ENCODE results near the gene RPS15. TPM values are rescaled to one million over a fixed set of nuclear protein-coding genes. Genes with fewer than 3 reads are reported as not detected.

The RPS15 gene
- polyA plus RNA-seq, 12 donors = 661 to 1,382 (median 915) TPM; not detected in 1

GRCh38 chr19:1396768-1397679 lies 41.2 kb upstream of the RPS15 start:
- no peak for DNase-seq

- DNase-seq = no peak
Measured at GRCh38 chr19:1397838-1398237, 40.4 kb upstream of the RPS15 start.

- DNase-seq = no peak
Measured at GRCh38 chr19:1399079-1399478, 39.1 kb upstream of the RPS15 start.

- DNase-seq = no peak
Measured at GRCh38 chr19:1399745-1400144, 38.5 kb upstream of the RPS15 start.

GRCh38 chr19:1400281-1401137 lies 37.7 kb upstream of the RPS15 start:
- no peak for DNase-seq

GRCh38 chr19:1401138-1401888 lies 36.9 kb upstream of the RPS15 start, which contains the start of gene GAMT:
TSS of gene GAMT (minus strand) at chr19:1401542. CDS start at chr19:1401476, 66 bp downstream.
- DNase-seq = no peak

- no peak for DNase-seq
Measured at GRCh38 chr19:1401889-1402217, 36.3 kb upstream of the RPS15 start.

GRCh38 chr19:1402411-1403070 lies 35.7 kb upstream of the RPS15 start:
- no peak for DNase-seq

GRCh38 chr19:1406774-1407527 lies 31.2 kb upstream of the RPS15 start:
- DNase-seq = peak; percentile 99

- no peak for DNase-seq
Measured at GRCh38 chr19:1407528-1408299, 30.5 kb upstream of the RPS15 start, which contains the start of gene DAZAP1. TSS of gene DAZAP1 (plus strand) at chr19:1407586. CDS start at chr19:1407774, 188 bp downstream.

- DNase-seq = no peak
Measured at GRCh38 chr19:1408300-1409203, 29.6 kb upstream of the RPS15 start.

GRCh38 chr19:1409204-1410005 lies 28.8 kb upstream of the RPS15 start:
- no peak for DNase-seq

GRCh38 chr19:1410136-1410786 lies 27.9 kb upstream of the RPS15 start:
- no peak for DNase-seq

- DNase-seq = no peak
Measured at GRCh38 chr19:1410789-1411188, 27.4 kb upstream of the RPS15 start.

- no peak for DNase-seq
Measured at GRCh38 chr19:1411255-1412191, 26.7 kb upstream of the RPS15 start.

- DNase-seq = no peak
Measured at GRCh38 chr19:1412323-1412923, 25.8 kb upstream of the RPS15 start.

Measured in muscle of arm (tissue), 12 donors.